ENCODE results near the gene GALNT4. TPM values are rescaled to one million over a fixed set of nuclear protein-coding genes. Genes with fewer than 3 reads are reported as not detected.

GALNT4 gene
- total RNA-seq, 1 experiment from 2014 or later = 10.2 TPM

DNA sequence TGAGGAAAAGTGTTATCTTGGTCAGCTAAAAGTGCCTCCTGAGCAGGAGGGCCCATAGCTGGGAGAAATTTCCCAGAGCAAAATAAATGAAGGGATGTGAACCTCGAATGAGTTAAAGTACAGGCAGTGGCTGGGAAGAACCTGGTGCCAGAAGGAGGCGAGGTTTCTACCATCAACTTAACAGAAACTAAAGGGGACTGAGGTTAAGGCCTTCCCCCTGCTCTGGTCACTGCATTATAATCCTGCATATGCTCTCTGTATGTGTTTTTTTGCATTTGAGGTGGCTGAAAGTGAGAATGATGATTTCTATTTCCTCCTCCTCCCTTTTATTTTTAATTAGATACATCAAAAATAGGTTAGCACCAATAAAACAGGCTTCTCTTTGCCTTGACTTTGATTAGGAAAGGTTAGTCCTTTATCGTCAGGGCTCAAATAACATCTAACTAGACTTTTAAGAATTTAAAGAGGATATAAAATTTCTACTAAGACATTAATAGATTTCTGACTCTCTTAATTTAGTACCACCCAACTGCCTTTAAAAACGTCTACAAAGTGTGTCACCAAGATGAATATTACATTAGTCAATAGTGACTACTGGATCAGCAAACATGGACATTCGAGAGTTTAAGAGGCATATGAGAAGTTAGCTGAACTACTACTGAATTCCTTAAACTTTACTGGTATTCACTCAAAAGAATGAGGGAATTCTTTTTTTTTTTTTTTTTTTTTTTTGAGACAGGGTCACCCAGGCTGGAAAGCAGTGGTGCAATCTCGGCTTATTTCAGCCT is 49.2 kb downstream of the GALNT4 start:
- Histone ChIP-seq H3K4me3 (no peak overlapping the region), H3K27me3 (replicated peaks) (no peaks in the 10 kb centered on the region), H3K9me3 (replicated peaks) (no peaks in the 10 kb centered on the region), H3K36me3 (no peaks in the 10 kb centered on the region), H3K4me1 (replicated peaks) (peaks cover 13% of the 10 kb centered on the region), H3K27ac (no peak overlapping the region)
- no peak for DNase-seq (ENCODE audit: low read depth in 1 of 2, low spot score in 2 of 2)

DNA sequence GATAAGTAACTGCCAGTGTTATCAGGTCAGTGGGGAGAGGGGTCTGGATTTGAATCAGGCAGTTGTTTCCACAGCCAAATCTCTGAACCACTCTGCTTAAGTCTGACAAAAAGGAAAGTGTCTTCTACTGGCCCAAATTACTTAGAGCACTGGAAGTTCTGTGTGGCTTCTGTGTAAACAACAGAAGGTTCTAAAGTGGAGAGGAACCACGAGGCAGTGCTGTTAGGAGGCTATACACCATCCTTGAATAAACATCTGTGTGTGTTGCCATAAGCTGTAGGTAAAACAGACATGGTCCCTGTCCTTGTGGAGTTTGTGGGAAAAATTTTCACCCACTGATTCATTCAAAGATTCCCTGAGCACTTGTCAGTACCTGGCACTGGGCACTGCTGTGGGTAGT is 50.0 kb downstream of the GALNT4 start:
- Histone ChIP-seq H3K9me3 (replicated peaks) (no peaks in the 10 kb centered on the region), H3K27ac (no peak overlapping the region), H3K36me3 (no peaks in the 10 kb centered on the region), H3K4me3 (no peak overlapping the region), H3K4me1 (replicated peaks) (peaks cover 13% of the 10 kb centered on the region), H3K27me3 (replicated peaks) (no peaks in the 10 kb centered on the region)
- DNase-seq (ENCODE audit: low read depth in 1 of 2, low spot score in 2 of 2) = no peak

Other genes with a start within 250 kb of the GALNT4 start
- gene DUSP6, start 172.3 kb downstream of the GALNT4 start, total RNA-seq (2014; rRNA removed; shearing (Covaris generic)) = 10.3 and 11.0 TPM in 2 replicates
- gene POC1B, start 1.3 kb upstream of the GALNT4 start, total RNA-seq (2014; rRNA removed; shearing (Covaris generic)) = 35.1 and 39.4 TPM in 2 replicates
- gene ATP2B1, start 184.0 kb upstream of the GALNT4 start, total RNA-seq (2014; rRNA removed; shearing (Covaris generic)) = 49.8 and 101 TPM in 2 replicates

All from SJSA1 (cell line).